HK-2 (cell line): ENCODE results near the gene DIPK1C.

Experiments used
- DNase-seq: peaks from one replicate; pipeline ENCODE4 v3.0.0-alpha.2; 2018; ENCODE audit not compliant: unreplicated experiment

Gene DIPK1C

GRCh38 chr18:74388227-74388626 is 68.9 kb downstream of the DIPK1C start:
- no peak for DNase-seq

GRCh38 chr18:74387383-74387782 is 69.7 kb downstream of the DIPK1C start:
- DNase-seq, result no peak
